Progenitor cell of endocrine pancreas (in vitro differentiated cells): Measurements from ENCODE around the gene TMEM45A. TPM values are rescaled to one million over a fixed set of nuclear protein-coding genes. Genes with fewer than 3 reads are reported as not detected.
"Not testable (repeated sequence)": the region's sequence is repeated elsewhere in the genome, so short reads cannot be mapped to it uniquely, and the experiment has no call there.

Source experiments
- DNase-seq: peaks from one replicate; pipeline ENCODE4 v3.0.0; 2021; ENCODE audit warnings: low spot score; ENCODE audit not compliant: unreplicated experiment
- H3K27ac Mint-ChIP-seq: 2 replicates; pipeline ENCODE4 v1.8.0; 2021; ENCODE audit warnings: mild to moderate bottlenecking, moderate library complexity, mixed read lengths
- H3K27me3 Mint-ChIP-seq: 2 replicates; pipeline ENCODE4 v1.8.0; 2021; ENCODE audit warnings: mixed read lengths
- H3K36me3 Mint-ChIP-seq: 2 replicates; pipeline ENCODE4 v1.8.0; 2022; ENCODE audit warnings: mixed read lengths; ENCODE audit not compliant: insufficient read depth
- H3K4me1 Mint-ChIP-seq: 2 replicates; pipeline ENCODE4 v1.8.0; 2021; ENCODE audit warnings: low read depth, mixed read lengths
- H3K4me3 Mint-ChIP-seq: 2 replicates; pipeline ENCODE4 v1.8.0; 2021; ENCODE audit warnings: low read depth, mild to moderate bottlenecking, moderate library complexity, mixed read lengths
- H3K9me3 Mint-ChIP-seq: 2 replicates; pipeline ENCODE4 v1.8.0; 2021; ENCODE audit warnings: low read depth, mixed read lengths
- total RNA-seq: library from RNA; stranded (reverse); gene quantifications from 2 replicates; pipeline ENCODE4 v1.2.1, GENCODE V29; 2021
- TF ChIP-seq, protein P1 (sequence below): fragments of 200-600 bp; sonication (generic); IDR thresholded peaks from one replicate; pipeline ENCODE4 v1.5.0; 2021; ENCODE audit warnings: antibody characterized with exemption, mild to moderate bottlenecking; ENCODE audit not compliant: unreplicated experiment

TMEM45A gene
- total RNA-seq, 1 donor from 2014 or later: 13.6 TPM

- Mint-ChIP-seq H3K27me3 (no peaks in the 10 kb centered on the region), H3K9me3 (peaks cover 15% of the 10 kb centered on the region), H3K27ac (no peak overlapping the region), H3K36me3 (peaks cover 9% of the 10 kb centered on the region), H3K4me3 (no peak overlapping the region), H3K4me1 (peaks cover 5% of the 10 kb centered on the region)
- TF ChIP-seq, protein P1, sequence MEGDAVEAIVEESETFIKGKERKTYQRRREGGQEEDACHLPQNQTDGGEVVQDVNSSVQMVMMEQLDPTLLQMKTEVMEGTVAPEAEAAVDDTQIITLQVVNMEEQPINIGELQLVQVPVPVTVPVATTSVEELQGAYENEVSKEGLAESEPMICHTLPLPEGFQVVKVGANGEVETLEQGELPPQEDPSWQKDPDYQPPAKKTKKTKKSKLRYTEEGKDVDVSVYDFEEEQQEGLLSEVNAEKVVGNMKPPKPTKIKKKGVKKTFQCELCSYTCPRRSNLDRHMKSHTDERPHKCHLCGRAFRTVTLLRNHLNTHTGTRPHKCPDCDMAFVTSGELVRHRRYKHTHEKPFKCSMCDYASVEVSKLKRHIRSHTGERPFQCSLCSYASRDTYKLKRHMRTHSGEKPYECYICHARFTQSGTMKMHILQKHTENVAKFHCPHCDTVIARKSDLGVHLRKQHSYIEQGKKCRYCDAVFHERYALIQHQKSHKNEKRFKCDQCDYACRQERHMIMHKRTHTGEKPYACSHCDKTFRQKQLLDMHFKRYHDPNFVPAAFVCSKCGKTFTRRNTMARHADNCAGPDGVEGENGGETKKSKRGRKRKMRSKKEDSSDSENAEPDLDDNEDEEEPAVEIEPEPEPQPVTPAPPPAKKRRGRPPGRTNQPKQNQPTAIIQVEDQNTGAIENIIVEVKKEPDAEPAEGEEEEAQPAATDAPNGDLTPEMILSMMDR: no peak
- DNase-seq: no peak
These were observed 45.9 kb downstream of the TMEM45A start for GRCh38 chr3:100538339-100538706.

DNA sequence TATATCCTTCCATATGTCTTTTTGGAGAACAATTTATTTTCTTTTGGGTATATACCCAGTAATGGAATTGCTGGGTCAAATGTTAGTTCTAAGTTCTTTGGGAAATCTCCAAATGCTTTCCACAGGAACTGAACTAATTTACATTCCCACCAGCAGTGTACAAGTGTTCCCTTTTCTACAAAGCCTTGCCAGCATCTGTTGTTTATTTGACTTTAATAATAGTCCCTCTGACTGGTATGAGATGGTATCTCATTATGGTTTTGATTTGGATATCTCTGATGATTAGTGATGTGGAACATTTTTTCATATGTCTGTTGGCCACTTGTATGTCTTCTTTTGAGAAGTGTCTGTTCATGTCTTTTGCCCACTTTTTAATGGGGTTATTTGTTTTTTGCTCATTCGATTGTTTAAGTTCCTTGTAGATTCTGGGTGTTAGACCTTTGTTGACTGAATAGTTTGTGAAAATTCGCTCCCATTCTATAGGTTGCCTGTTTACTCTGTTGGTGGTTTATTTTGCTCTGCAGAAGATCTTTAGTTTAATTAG lies 48.4 kb downstream of the TMEM45A start:
- Mint-ChIP-seq H3K9me3 (peaks cover 15% of the 10 kb centered on the region), H3K27me3 (no peaks in the 10 kb centered on the region), H3K4me1 (peaks cover 5% of the 10 kb centered on the region), H3K4me3 (no peak overlapping the region), H3K36me3 (peaks cover 9% of the 10 kb centered on the region), H3K27ac (no peak overlapping the region)
- TF ChIP-seq, protein P1: no peak
- DNase-seq: no peak

DNA sequence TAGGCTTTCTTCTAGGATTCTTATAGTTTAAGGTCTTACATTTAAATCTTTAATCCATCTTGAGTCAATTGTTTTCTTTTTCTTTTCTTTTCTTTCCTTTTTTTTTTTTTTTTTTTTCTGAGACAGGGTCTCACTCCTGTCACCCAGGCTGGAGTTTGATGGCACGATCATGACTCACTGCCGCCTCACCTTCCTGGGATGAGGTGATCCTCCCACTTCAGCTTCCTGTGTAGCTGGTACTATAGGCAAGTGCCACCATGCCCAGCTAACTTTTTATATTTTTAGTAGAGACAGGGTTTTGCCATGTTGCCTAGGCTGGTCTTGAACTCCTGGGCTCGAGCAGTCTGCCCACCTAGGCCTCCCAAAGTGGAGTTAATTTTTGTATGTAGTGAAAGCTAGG lies 49.0 kb downstream of the TMEM45A start:
- not testable (repeated sequence) for DNase-seq, H3K36me3 Mint-ChIP-seq, H3K4me3 Mint-ChIP-seq, H3K27me3 Mint-ChIP-seq, H3K4me1 Mint-ChIP-seq, H3K27ac Mint-ChIP-seq
- peaks cover 15% of the 10 kb centered on the region for H3K9me3 Mint-ChIP-seq

DNA sequence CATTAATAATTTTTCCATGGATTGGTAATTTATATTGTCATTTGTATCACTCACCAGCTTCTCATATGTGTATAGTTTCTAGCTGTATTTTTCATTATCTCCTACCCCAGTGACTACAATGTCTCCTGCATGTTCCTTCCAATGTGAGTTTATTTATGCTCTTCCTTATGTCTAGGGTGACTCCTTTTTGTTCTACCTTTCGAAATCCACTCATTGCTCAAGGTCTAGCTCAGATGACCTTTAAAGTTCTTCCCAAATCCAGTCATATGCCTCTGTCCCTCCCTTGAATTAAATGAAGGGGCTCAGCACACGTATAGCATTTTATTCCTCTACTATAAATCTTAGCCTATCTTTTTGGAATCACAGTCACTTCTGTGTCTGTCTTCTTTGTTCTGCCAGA lies 53.0 kb downstream of the TMEM45A start:
- peaks cover 8% of the 10 kb centered on the region for H3K36me3 Mint-ChIP-seq
- no peak overlapping the region for H3K4me3 Mint-ChIP-seq
- no peak for DNase-seq
- H3K27ac Mint-ChIP-seq: no peak overlapping the region
- TF ChIP-seq, protein P1: no peak
- no peaks in the 10 kb centered on the region for H3K4me1 Mint-ChIP-seq
- H3K27me3 Mint-ChIP-seq: no peaks in the 10 kb centered on the region
- H3K9me3 Mint-ChIP-seq: peaks cover 12% of the 10 kb centered on the region

DNA sequence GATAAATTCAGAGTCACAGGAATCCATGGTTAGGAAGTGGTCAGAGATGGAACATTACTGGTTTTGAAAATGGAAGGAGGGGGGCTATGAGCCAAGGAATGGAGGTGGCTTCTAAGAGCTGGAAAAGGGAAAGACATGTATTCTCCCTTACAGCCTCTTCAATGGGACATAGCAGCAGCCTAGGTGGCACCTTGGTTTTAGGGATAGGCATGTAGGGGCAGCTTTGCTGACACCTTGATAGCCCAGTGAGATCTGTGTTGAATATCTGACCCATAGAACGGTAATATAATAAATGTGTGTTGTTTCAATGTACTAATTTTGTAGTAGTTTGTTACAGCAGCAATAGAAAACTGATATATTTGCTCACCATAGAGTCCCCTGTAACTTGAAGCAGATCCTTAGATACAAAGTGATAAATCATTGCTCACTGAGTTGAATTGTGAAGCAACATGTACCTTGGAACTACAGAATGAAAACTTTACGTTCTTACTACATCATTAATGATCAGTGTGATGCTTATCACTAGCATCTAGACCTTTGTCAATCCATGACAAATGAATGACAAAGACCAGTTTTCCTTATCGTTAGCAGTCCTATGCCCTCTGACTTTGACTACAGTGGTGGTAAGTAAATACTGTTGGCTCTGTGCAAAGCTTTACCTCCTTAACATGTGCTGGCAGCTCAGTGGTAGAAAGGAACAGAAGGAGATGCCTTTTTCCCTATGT lies 53.8 kb downstream of the TMEM45A start:
- DNase-seq: no peak
- Mint-ChIP-seq H3K4me3 (no peak overlapping the region), H3K27me3 (no peaks in the 10 kb centered on the region), H3K36me3 (peaks cover 5% of the 10 kb centered on the region), H3K4me1 (no peaks in the 10 kb centered on the region), H3K27ac (no peak overlapping the region), H3K9me3 (peaks cover 7% of the 10 kb centered on the region)
- TF ChIP-seq, protein P1: no peak

- no peak overlapping the region for H3K27ac Mint-ChIP-seq
- no peaks in the 10 kb centered on the region for H3K36me3 Mint-ChIP-seq
These were observed 55.6 kb downstream of the TMEM45A start for GRCh38 chr3:100548053-100548452.

More at GRCh38 chr3:100548053-100548452, 55.6 kb downstream of the TMEM45A start:
- H3K4me1 Mint-ChIP-seq: no peaks in the 10 kb centered on the region
- no peaks in the 10 kb centered on the region for H3K9me3 Mint-ChIP-seq
- H3K27me3 Mint-ChIP-seq: no peaks in the 10 kb centered on the region
- TF ChIP-seq, protein P1: no peak
- H3K4me3 Mint-ChIP-seq: no peak overlapping the region
- DNase-seq: no peak
